SH-SY5Y (cell line): ENCODE measurements around the gene LIMK1.

Source experiments
- GATA2 ChIP-seq: IDR thresholded peaks from 2 replicates; pipeline ENCODE4 v1.6.1; 2011; ENCODE audit warnings: mild to moderate bottlenecking, low read depth, low read length
- GATA3 ChIP-seq: IDR thresholded peaks from 2 replicates; pipeline ENCODE4 v1.6.1; 2011; ENCODE audit warnings: low read depth, mild to moderate bottlenecking, low read length, moderate library complexity

Gene LIMK1

DNA sequence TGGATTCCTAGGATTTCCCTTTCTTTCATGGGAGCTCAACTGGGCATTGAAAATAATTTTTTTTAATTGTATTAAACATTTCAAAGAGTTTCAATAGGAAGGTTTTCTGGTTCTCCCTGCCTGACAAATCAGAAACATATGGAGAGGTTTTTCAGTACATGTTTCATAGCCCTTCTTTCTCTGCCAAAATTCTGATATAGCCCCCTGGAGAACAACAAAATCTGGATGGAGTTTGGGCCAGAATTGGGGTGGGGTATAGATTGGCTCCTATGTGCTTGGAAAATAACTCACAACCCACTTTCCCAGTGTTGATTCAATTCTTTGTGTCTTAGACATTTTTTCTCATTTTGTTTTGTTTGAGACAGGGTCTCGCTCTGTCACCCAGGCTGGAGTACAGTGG is 66.0 kb downstream of the LIMK1 start:
- TF ChIP-seq GATA3 (no peak), GATA2 (no peak)

DNA sequence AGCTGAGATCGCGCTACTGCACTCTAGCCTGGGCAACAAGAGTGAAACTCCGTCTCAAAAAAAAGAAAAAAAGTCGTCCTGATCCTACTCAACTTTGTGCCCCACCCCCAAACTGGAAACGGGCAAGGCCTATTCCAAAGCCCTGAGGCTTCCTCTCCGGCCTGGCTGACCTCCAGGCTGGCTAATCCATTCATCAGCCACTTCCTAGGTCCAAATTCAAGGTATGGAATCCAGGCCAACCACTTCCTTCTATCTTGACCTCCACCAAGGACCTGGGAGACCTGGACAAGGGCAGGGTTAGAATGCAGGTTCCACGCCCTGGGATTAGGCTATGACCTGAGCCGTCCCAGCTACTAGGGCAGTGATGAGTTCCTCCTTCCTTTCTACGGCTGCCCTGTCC is 70.1 kb downstream of the LIMK1 start:
- TF ChIP-seq GATA2 (no peak), GATA3 (no peak)

DNA sequence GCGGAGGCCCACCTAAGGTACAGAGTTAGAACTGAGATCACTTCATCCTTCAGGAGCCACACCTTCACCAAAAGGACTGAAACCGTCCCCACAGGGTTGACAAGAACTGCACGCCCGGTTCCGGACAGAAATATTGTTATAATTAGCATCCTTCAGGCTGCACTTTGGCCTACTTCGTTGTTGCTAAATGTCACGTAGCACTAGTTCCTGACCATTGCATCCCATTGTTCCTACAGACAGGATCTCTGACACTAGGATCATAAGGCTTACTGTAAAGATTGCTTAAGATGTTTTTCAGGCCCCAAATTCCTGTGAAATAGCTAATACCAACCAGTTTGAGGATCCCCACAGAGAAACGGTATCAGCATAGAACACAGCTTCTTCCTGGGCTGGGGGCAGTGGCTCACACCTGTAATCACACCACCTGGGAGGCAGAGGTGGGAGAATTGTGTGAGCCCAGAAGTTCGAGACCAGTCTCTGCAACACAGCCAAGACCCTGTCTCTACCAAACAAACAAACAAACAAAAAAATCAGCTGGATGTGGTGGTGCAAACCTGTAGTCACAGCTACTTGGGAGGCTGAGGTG is 72.3 kb downstream of the LIMK1 start:
- TF ChIP-seq GATA3 (no peak), GATA2 (no peak)

DNA sequence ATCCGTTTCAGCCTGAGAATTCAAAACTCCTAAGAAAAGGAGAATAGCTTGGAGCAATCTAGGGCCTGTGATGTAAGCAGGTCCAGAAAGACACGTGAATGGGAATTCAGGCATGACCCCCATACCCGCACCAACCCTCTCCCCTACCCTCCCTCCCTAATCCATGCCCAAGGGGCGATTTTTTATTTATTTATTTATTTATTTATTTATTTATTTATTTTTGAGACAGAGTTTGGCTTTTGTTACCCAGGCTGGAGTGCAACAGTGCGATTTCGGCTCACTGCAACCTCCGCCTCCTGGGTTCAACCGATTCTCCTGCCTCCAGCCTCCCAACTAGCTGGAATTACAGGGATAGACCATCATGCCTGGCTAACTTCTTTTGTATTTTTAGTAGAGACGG is 74.0 kb downstream of the LIMK1 start:
- no peak for TF ChIP-seq GATA3
- TF ChIP-seq GATA2, result no peak

DNA sequence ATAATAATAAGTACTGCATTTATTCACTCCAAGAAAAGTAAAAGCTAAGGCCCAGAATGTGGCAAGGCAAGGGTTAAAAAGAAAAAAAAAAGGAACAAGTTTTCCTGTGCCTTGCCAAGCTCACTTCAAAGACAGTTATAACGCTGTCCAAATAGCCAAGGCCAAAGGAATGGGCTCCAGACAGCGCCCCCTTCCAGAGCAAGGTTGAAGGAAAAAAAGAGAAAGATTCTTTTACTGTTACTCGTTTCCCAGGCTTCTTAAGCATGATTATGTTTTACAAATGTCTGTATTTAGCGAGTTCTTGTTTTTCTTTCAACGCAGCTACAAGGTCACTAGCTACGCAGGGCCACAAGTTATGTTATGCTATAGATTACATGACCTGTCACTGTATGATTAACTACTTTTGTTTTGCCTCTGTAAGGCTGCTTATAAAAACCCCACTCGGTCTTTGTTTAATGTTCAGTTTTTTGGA is 81.4 kb downstream of the LIMK1 start:
- TF ChIP-seq GATA2 (no peak), GATA3 (no peak)

DNA sequence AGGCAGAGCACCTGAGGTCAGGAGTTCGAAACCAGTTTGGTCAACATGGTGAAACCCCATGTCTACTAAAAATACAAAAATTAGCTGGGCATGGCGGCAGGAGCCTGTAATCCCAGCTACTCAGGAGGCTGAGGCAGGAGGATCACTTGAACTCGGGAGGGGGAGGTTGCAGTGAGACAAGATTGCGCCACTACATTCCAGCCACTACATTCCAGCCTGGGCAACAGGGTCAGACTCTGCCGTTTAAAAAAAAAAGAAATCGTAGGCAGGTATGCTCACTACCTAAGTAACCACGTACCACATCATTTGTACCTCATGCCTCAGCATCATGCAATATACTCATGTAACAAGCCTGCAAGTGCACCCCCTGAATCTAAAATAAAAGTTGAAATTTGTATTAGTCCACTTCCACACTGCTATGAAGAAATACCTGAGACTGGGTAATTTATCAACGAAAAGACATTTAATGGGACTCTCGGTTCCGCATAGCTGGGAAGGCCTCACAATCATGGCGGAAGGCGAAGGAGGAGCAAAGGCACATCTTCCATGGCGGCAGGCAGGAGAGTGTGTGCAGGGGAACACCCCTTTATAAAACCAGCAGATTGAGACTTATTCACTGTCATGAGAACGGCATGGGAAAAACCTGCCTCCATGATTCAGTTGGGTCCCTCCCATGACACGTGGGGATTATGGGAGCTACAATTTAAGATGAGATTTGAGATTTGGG is 82.4 kb downstream of the LIMK1 start:
- TF ChIP-seq GATA2 (no peak), GATA3 (no peak)
